Forelimb muscle (tissue), 1 donor: ENCODE results near the gene PIP5KL1. TPM values are rescaled to one million over a fixed set of nuclear protein-coding genes. Genes with fewer than 3 reads are reported as not detected.

ENCODE experiments used
- DNase-seq: peaks from one replicate; pipeline ENCODE4 v3.0.0-alpha.2; 2013; ENCODE audit warnings: low read depth
- polyA plus RNA-seq: library from polyadenylated mRNA; unstranded; fragments of 120-200 nt; gene quantifications from one replicate; pipeline ENCODE4 v1.2.1, GENCODE V29; 2013; ENCODE audit not compliant: insufficient read length

PIP5KL1 gene
- polyA plus RNA-seq, 1 donor: 5.3 TPM

GRCh38 chr9:127931092-127931881, 710 bp upstream of the PIP5KL1 start:
- no peak for DNase-seq

- DNase-seq: no peak
Observed at GRCh38 chr9:127929625-127929979, 975 bp downstream of the PIP5KL1 start.

- no peak for DNase-seq
Observed at GRCh38 chr9:127928676-127929624, 1.6 kb downstream of the PIP5KL1 start.

- no peak for DNase-seq
Observed at GRCh38 chr9:127927988-127928675, 2.4 kb downstream of the PIP5KL1 start.

- no peak for DNase-seq
Observed at GRCh38 chr9:127927201-127927987, 3.2 kb downstream of the PIP5KL1 start.

- DNase-seq: no peak
Observed at GRCh38 chr9:127926906-127927200, 3.7 kb downstream of the PIP5KL1 start.

GRCh38 chr9:127925959-127926905, 4.3 kb downstream of the PIP5KL1 start:
- DNase-seq: no peak

GRCh38 chr9:127924736-127925444, 5.7 kb downstream of the PIP5KL1 start:
- DNase-seq: no peak

GRCh38 chr9:127923771-127924170, 6.8 kb downstream of the PIP5KL1 start:
- no peak for DNase-seq

GRCh38 chr9:127923046-127923445, 7.5 kb downstream of the PIP5KL1 start:
- DNase-seq: no peak

GRCh38 chr9:127921557-127922120, 8.9 kb downstream of the PIP5KL1 start:
- DNase-seq: no peak

GRCh38 chr9:127920794-127921193, 9.8 kb downstream of the PIP5KL1 start:
- DNase-seq: no peak

GRCh38 chr9:127919253-127919815, 11.2 kb downstream of the PIP5KL1 start:
- DNase-seq: no peak

GRCh38 chr9:127918183-127919107, 12.1 kb downstream of the PIP5KL1 start:
- DNase-seq: no peak

- DNase-seq: no peak
Observed at GRCh38 chr9:127917603-127918002, 13.0 kb downstream of the PIP5KL1 start.

GRCh38 chr9:127916720-127917581, 13.6 kb downstream of the PIP5KL1 start, which contains the start of gene ST6GALNAC4:
Gene ST6GALNAC4, minus strand, starts transcription at chr9:127917041. Its CDS starts 622 bp downstream, at chr9:127916419.
- peak; percentile 65 for DNase-seq
